GM18858 (cell line): ENCODE measurements around the gene PASD1.
"Not testable (repeated sequence)": the region's sequence is repeated elsewhere in the genome, so short reads cannot be mapped to it uniquely, and the experiment has no call there.

ENCODE experiments used
- ATAC-seq: cut with Tn5 transposase; IDR thresholded peaks from one replicate; pipeline ENCODE4 v1.9.1; 2021; ENCODE audit not compliant: unreplicated experiment

The PASD1 gene

GRCh38 chrX:151563449-151563848, at the start of gene PASD1:
Gene PASD1, plus strand, starts transcription at chrX:151563675. Its CDS starts 37,879 bp downstream, at chrX:151601554.
- ATAC-seq = no peak

GRCh38 chrX:151515237-151515636, 48.2 kb upstream of the PASD1 start:
- ATAC-seq = no peak

- ATAC-seq = no peak
Observed at GRCh38 chrX:151516538-151517187, 46.8 kb upstream of the PASD1 start.

- ATAC-seq = no peak
Observed at GRCh38 chrX:151517421-151517820, 46.1 kb upstream of the PASD1 start.

- no peak for ATAC-seq
Observed at GRCh38 chrX:151523351-151523750, 40.1 kb upstream of the PASD1 start.

- no peak for ATAC-seq
Observed at GRCh38 chrX:151536571-151536970, 26.9 kb upstream of the PASD1 start.

- ATAC-seq = no peak
Observed at GRCh38 chrX:151537572-151537971, 25.9 kb upstream of the PASD1 start.

- ATAC-seq = no peak
Observed at GRCh38 chrX:151538190-151539122, 25.0 kb upstream of the PASD1 start.

- peak; percentile 68 for ATAC-seq
Observed at GRCh38 chrX:151543706-151544105, 19.8 kb upstream of the PASD1 start.

GRCh38 chrX:151546226-151546625, 17.2 kb upstream of the PASD1 start:
- not testable (repeated sequence) for ATAC-seq

- not testable (repeated sequence) for ATAC-seq
Observed at GRCh38 chrX:151551176-151551575, 12.3 kb upstream of the PASD1 start.

GRCh38 chrX:151552743-151553142, 10.7 kb upstream of the PASD1 start:
- no peak for ATAC-seq

- ATAC-seq = not testable (repeated sequence)
Observed at GRCh38 chrX:151555301-151555700, 8.2 kb upstream of the PASD1 start.

GRCh38 chrX:151562485-151562884, 990 bp upstream of the PASD1 start:
- ATAC-seq = not testable (repeated sequence)

- not testable (repeated sequence) for ATAC-seq
Observed at GRCh38 chrX:151563003-151563402, 472 bp upstream of the PASD1 start.

- ATAC-seq = no peak
Observed at GRCh38 chrX:151564035-151564434, 560 bp downstream of the PASD1 start.

- not testable (repeated sequence) for ATAC-seq
Observed at GRCh38 chrX:151566872-151567271, 3.4 kb downstream of the PASD1 start.

- no peak for ATAC-seq
Observed at GRCh38 chrX:151570561-151570960, 7.1 kb downstream of the PASD1 start.

GRCh38 chrX:151593384-151593783, 29.9 kb downstream of the PASD1 start:
- not testable (repeated sequence) for ATAC-seq

GRCh38 chrX:151596282-151596681, 32.8 kb downstream of the PASD1 start:
- no peak for ATAC-seq

GRCh38 chrX:151604931-151605330, 41.5 kb downstream of the PASD1 start:
- ATAC-seq = no peak

GRCh38 chrX:151609222-151609621, 45.7 kb downstream of the PASD1 start:
- ATAC-seq = no peak
